ENCODE data around the gene CENPF.
"Not testable (repeated sequence)": the region's sequence is repeated elsewhere in the genome, so short reads cannot be mapped to it uniquely, and the experiment has no call there.

The CENPF gene

GRCh38 chr1:214662223-214662785, 59.3 kb downstream of the CENPF start:
- DNase-seq = no peak

GRCh38 chr1:214664651-214665433, 61.8 kb downstream of the CENPF start:
- no peak for DNase-seq

GRCh38 chr1:214665606-214666110, 62.7 kb downstream of the CENPF start:
- DNase-seq = no peak

- DNase-seq = no peak
Observed at GRCh38 chr1:214666674-214667073, 63.7 kb downstream of the CENPF start.

- no peak for DNase-seq
Observed at GRCh38 chr1:214670098-214670497, 67.1 kb downstream of the CENPF start.

- DNase-seq = not testable (repeated sequence)
Observed at GRCh38 chr1:214673029-214673428, 70.0 kb downstream of the CENPF start.

GRCh38 chr1:214673576-214673975, 70.6 kb downstream of the CENPF start:
- DNase-seq = no peak

GRCh38 chr1:214675524-214675923, 72.5 kb downstream of the CENPF start:
- not testable (repeated sequence) for DNase-seq

GRCh38 chr1:214676747-214677146, 73.8 kb downstream of the CENPF start:
- no peak for DNase-seq

- no peak for DNase-seq
Observed at GRCh38 chr1:214677945-214678344, 75.0 kb downstream of the CENPF start.

GRCh38 chr1:214678386-214678785, 75.4 kb downstream of the CENPF start:
- no peak for DNase-seq

GRCh38 chr1:214683621-214684020, 80.6 kb downstream of the CENPF start:
- no peak for DNase-seq

- DNase-seq = no peak
Observed at GRCh38 chr1:214685906-214686305, 82.9 kb downstream of the CENPF start.

- DNase-seq = no peak
Observed at GRCh38 chr1:214686497-214686896, 83.5 kb downstream of the CENPF start.

- no peak for DNase-seq
Observed at GRCh38 chr1:214688891-214689290, 85.9 kb downstream of the CENPF start.

- DNase-seq = no peak
Observed at GRCh38 chr1:214694769-214695168, 91.8 kb downstream of the CENPF start.

- DNase-seq = no peak
Observed at GRCh38 chr1:214698559-214698958, 95.6 kb downstream of the CENPF start.

GRCh38 chr1:214700437-214700836, 97.4 kb downstream of the CENPF start:
- DNase-seq = no peak

GRCh38 chr1:214702556-214702955, 99.6 kb downstream of the CENPF start:
- DNase-seq = no peak

- no peak for DNase-seq
Observed at GRCh38 chr1:214707306-214708087, 104.5 kb downstream of the CENPF start.

GRCh38 chr1:214708321-214708955, 105.4 kb downstream of the CENPF start:
- no peak for DNase-seq

GRCh38 chr1:214709241-214709640, 106.2 kb downstream of the CENPF start:
- no peak for DNase-seq

- no peak for DNase-seq
Observed at GRCh38 chr1:214712737-214713136, 109.7 kb downstream of the CENPF start.

All from NCI-H1930 (cell line).